ENCODE results near the gene FOXF2.

FOXF2 gene

DNA sequence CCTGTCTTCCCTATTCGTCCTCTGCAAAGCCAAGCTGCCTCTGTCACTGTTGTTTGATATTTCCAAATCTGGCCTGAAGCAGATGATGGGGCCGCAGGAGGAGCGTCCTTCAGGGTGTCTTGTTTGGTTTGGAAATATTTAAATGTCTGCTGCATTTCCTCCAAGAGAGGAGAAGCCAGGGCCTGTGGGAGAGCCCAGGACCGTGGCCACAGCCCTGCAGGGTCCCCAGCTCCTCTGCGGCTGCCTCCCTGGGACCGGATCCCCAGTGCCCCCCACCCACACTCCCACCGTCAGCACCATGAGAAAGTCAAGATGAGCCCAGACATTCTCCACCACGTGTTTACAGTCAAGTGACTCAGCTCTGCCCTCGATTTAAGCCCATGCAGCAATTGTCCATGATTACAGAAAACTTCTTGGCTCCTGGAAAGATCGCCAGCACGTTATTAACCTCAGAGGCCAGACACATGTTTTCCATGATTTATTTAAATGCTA lies 18.2 kb downstream of the FOXF2 start:
- DNase-seq (ENCODE audit: low spot score), result no peak

DNA sequence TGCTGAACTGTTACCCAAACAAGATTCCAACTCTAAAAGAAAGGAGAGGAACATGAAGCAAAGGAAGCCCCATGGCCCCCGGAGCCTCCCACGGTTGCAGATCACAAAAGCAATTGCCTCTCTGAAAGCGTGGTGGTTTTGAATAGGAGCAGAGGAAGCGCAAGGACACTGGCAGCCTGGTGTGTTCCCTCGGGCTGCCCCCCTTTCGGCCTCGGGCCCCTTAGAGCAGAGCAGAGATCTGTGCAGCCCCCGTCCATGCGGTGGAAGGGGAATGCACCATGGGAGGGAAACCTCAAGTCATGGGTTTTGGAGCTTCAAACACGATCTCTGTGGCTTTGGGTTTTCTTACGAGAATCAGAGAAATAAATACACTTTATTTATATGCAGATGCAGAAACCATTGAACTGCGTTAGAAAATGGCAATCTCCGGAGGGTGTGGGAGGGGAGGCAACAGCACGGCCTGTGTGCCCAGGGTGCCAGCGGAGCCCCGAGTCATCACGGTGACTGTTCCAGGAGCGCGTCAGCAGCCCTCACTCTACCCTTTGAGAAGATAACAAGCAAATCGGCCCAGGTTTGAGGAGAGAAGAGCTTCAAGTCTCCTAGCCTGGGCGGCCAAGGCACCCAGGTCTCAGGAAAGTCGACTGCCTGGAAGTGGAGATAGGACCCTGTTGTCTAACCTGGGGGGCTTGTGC lies 20.5 kb downstream of the FOXF2 start:
- no peak for DNase-seq (ENCODE audit: low spot score)

DNA sequence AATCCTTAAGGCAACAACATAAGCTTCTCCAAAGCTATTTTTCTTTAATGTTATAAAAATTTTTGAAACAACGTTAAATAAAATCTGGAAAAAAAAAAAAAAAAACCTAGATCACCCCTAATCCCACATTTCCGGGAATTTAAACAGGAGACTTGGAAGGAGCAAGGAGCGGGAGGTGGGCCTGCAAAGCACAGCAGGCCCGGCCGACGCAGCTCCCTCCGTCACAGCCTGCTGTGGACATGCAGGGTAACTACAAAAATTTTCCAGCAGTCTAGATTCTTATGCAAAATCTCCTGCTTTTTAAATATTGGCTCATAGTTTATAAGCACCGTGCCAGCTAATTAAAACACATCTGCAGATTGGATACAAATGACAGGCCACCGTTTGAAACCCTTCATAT lies 23.5 kb downstream of the FOXF2 start:
- no peak for DNase-seq (ENCODE audit: low spot score)

DNA sequence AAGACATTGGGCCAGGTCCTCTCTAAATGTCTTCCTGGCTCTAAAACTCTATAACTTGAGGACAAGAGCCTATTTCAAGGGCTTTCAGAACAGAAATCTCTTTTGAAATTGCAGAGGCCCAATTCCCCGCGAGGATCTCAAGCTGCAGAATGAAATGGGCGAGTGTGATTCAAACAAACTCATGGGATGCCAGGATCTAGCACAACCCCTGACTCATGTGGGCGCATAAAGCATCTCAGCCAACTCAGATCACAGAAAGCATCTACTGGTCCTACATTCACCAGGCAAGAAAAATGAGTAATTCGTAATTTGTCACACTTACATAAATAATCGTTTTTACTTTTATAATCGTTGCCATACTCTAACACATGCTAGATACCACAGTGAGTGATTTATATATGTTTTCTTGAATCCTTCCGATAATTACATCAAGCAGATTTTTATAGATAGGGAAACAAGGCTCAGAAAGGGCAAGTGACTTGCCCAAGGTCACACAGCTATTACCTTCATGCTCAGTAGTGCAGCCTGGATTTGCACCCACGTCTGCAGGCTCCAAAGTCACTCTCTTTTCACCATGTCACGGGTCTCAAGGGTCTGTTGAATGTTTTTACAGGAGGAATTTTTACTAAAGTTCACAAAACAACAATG lies 26.2 kb downstream of the FOXF2 start:
- no peak for DNase-seq (ENCODE audit: low spot score)

DNA sequence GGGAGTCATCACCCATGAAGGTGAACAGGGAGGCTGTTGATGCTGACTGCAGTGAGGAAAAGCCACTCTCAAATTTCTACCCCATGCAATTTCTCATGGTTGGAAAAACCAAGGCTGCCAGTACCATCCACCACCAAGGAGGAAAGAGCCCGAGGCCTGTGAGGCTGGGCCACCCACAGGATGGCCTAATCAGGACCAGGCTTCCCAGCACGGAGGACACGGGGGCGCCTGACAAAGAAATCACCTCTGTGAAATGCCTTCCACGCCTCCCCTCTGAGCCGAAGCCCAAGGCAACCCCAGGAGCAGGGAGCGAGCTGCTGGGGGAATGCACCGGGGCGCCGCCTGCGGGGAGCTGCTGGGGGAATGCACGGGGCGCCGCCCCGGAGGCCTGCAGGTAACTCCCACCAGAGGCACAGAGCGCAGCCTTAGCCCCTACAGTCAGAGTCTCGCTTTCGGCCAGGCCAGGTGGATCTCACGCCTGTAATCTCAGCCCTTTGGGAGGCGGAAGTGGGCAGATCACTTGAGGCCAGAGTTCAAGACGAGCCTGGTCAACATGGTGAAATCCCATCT lies 26.9 kb downstream of the FOXF2 start:
- no peak for DNase-seq (ENCODE audit: low spot score)

DNA sequence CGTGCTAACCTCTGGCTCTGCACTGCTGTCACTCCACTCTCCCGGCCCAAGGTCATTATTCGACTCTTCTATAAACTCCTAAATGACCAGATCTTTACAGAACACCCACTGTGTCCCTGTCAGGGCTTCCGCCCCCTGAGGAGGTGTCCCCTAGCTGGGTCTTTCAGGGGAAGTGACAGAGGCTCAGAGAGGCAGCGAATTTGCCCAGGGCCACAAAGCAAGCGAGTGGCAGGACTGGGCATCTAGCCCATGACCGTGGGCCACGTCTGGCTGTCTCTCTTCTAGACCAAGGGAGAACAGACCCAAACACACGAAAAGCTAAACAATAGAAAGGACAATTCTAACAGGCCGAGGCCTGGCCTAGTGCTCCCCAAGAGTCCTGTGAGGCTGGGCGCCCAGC lies 27.4 kb downstream of the FOXF2 start:
- no peak for DNase-seq (ENCODE audit: low spot score)

DNA sequence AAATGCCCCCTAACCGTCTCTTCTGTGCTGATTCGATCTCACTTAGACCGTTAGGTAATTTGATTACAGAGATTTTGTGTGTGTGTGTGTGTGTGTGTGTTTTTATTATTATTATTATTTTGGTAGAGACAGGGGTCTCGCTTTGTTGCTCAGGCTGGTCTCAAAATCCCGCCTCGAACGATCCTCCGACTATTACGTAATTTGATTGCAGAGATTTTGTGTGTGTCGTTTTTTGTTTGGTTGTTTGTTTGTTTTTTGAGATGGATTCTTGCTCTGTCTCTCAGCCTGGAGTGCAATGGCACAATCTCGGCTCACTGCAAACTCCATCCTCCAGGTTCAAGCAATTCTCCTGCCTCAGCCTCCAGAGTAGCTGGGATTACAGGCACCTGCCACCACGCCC lies 28.3 kb downstream of the FOXF2 start:
- no peak for DNase-seq (ENCODE audit: low spot score)

DNA sequence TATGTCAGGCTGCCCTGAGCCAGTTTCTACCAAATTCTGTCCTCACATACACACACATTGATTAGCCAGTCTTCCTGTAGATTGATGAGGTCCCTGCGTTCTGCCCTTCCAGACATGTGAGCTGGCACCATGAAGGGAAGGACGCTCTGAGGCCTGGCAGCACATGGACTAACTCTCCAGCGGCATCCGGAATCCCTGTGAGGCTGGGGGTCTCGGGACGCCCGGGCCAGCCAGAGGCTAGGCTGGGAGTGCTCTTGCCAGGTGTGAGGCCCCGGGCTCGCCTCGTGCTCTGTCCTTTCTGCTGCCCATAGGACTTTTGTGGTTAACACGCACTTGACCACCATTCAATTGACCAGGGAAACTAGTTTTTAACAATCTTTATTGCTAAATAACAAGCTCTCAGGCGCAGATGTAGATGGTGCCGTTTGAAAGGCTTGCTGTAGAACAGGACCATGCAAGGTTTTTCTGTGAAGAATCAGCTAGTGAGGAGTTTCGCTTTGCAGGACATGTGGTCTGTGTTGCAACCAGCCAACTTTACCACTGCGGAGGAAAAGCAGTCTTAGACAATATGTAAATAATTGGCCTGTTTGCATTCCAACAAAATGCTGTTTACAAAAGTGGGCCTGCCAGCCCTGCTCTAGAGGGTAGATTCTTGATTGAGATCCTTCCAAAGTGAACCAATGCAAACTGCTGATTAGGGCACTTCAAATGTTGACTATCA lies 29.3 kb downstream of the FOXF2 start:
- DNase-seq (ENCODE audit: low spot score), result no peak

DNA sequence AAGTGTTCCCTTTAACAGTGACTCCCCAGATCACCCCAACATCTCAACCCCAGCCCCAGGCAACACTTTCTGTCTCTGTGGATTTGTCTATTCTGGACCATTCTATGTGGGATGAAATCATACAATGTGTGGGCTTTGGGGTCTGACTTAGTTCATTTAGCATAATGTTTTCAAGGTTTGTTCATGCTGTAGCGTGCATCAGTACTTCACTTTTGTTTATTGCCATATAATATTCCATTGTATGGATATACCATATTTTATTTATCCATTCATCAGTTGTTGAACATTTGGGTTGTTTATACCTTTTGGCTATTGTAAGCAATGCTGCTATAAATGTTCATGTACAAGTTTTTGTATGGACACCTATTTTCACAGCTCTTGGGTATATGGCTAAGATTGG lies 31.0 kb downstream of the FOXF2 start:
- DNase-seq (ENCODE audit: low spot score), result no peak

DNA sequence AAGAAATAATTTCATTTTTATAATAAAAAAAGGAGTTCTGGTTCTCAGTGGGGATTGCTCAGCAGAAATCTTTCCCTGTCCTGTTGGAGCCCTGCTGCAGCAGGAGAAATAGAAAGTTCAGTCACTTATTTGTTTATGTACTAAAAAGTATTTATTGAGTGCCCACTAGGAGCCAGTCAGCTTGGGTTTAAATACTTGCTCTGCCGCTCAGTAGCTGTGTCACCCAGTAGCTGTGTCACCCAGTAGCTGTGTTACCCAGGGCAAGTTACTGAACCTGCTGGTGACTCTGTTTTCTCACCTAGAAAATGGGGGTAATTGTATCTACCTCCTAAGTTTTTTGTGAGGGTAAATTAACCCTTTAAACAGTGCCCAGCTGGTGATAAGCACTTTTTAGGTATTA lies 32.9 kb downstream of the FOXF2 start:
- no peak for DNase-seq (ENCODE audit: low spot score)

DNA sequence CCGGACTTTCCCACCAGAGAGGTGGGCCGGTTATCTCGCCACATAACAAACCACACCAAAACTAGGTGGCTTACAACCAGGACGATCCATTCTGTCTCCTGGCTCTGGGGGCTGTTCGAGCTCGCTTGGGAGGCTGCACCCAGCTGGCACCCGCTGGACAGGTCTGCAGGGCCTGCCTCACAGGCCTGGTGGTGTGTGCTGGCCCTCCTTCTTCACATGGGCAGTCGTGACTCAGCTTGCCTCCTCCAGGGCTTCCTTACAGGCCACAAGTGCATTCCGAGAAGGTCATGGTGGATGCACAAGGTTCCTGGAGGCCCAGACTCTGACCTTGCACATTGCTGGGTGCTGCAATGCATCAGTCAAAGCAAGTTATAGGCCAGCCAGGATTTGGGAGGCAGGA lies 34.2 kb downstream of the FOXF2 start:
- DNase-seq (ENCODE audit: low spot score), result no peak

DNA sequence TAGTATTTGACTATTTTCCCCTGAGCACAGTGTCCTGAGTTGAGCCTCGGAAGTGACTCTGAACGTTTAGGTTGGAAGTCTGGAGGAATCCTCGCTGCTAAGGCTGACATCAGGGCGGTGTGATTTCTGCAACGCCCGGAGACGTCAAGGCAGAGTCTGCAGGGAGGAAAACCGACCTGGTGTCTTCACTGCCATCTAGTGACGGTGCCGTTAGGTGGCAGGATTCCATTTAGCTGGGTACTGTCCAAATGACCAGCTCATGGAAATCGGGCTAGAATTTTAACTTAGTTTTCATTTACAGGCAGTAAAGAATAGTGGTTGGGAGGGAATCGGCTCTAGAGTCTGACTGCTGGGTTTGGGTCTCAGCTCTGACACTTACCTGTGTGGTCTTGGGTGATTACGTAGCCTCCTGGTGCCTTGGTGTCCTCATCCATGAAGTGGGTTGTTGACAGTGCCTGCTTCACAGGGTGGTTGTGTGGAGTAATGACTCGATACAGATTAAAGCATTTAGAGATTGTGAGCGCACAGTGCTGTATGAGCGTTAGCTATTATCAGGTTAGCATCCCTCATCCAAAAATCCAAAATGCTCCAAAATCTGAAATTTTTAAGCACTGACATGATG lies 35.0 kb downstream of the FOXF2 start:
- peak; percentile 53 for DNase-seq (ENCODE audit: low spot score)

DNA sequence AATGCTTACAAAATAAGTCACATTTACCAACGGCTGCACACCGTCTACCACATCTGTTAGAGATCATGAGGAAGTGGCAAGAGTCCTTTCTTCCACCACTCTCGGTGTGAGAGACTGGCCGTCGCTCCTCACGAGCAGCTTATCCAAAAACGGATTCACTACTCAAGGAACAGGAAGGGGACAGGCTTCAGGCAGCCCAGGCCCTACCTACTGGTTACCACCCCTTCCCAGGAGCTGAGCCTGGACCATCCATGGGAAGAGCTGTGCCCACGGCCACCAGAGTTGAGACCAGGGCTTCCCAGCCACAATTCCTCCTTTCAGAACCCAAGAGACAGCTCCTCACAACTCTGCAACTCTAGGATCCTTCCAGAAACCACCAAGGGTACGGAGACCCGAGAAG lies 37.0 kb downstream of the FOXF2 start:
- DNase-seq (ENCODE audit: low spot score), result no peak

DNA sequence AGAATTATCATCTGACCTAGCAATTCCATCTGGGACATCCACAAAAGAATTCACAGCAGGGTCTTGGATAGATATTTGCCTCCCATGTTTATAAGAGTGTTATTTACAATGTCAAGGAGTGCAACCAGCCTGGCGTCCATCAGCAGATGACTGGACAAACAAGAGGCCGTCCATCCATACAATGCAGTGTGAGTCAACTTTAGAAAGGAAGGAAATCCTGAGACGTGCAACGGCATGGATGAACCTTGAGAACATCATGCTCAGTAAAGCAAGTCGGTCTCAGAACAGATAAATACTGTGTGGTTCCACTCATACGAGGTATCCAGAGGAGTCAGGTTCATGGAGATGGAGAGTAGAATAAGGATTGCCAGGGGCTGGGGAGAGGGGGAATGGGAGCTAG lies 46.4 kb downstream of the FOXF2 start:
- DNase-seq (ENCODE audit: low spot score), result no peak

DNA sequence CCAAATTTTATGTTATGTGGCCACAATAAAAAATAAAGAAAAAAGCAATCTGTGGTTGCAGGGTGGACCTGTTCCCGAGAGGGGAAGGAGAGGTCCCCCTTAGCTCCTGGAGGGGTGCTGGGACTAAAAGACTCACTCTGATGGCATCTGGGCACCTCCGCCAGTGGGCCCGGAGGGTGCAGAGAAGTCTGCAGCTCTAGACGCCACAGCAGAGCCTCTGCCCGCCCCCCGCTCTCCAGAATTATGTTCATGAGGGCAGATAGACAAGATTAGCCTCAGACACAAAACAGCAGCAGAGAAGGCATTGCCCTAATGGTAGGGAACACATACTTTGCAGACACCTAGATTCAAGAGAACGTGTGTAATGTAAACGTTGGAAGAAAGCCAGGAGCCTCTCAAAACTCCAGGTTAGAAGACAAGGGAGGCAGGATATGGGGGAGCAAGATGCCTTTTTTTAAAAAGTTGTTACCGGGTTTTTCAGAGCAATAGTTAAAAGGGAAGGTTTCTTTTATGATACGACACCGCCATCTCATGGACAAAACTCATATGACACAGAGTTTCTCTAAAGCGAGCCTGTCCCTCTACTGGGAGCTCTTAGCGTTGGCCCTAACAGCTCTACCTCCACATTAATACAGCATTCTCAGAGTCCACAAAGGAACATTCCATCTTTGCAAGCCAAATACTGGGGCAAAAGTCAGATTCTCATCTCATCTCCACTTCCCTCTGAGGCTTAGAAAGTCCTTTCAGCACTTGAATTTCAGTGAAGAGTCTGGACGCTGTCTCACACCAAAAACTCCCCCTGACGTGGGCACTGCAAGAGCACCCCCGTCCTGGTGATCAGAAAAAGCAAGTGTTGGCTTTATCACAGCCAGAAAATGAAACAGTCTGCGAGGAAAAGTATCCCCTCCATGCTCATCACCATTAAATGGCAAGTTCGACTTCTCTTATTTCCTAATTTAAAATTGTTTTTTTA lies 47.2 kb downstream of the FOXF2 start:
- peak; percentile 62 for DNase-seq (ENCODE audit: low spot score)

DNA sequence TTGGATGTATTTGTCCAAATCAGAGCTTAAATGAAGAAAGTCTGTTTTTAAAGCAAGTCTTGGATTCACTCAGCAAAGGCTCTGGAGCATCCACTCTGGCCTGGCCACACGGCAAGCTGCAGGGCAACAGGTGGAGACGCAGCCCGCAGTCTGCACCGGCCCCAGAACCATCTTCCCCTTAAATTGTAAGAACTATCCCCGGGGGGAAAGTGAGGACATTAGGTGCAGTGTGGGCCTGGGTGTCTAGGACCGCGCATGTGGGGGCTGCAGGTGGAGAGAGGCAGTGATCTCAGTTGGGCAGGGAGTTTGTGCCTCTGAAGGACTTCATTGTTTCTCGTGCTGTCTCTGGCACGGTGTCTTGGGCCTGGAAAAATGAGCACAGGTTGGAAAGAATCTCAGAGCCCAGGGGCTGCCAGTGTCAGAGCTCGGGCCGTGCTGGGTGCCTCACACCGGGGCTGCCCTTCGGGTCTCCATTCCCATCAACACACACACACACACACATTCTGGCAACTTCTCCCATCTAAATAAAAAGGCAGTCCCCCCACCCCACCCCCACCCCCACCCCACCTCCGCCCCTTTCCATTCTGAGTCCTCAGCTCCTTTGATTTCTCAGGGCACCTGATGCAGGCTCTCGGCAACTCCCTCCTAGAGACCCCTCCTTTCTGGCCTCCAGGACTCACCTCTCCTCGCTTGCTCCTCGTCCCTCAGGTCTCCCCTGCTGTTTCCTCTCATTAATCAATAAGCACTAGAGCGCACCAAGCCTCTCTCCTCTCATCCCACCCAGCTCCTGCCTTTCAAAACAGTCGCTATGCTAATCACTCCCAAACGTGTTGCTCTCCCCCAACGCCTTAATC lies 48.4 kb downstream of the FOXF2 start:
- no peak for DNase-seq (ENCODE audit: low spot score)

DNA sequence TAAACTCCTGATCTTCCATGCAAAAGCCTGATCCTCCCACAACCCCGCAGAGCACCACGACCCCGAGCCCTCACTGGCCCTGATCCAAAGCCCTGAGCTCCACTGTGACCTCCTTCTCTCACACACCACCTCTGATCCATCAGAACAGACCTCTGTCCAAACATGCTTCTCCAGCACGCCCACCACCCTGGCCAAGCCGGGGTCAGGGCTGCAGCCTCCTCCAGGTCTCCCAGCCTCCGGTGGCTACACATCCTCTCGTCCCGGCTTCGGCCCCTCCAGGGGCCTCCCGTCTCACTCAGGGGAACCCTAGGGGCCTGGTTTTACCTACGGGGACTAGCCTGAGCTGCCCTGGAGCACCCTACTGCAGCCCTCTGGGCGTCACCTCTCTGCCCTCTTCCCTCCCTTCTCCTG lies 49.1 kb downstream of the FOXF2 start:
- no peak for DNase-seq (ENCODE audit: low spot score)

DNA sequence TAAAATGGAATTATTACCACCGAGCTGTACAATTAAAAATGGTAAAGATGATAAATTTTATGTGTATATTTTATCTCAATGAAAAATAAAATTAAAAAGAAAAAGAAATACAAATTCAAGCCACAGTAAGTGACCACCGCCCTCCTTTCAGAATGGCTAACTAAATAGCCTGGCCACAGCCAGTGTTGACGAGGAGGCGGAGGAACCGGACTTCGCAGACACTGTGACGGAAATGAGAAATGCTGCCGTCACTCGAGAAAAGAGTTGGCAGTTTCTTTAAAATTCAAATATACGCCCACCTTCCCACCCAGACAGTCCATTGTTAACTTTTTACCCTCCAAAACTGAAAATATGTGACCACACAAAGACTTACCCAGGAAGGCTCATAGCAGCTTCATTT lies 50.0 kb downstream of the FOXF2 start:
- no peak for DNase-seq (ENCODE audit: low spot score)

DNA sequence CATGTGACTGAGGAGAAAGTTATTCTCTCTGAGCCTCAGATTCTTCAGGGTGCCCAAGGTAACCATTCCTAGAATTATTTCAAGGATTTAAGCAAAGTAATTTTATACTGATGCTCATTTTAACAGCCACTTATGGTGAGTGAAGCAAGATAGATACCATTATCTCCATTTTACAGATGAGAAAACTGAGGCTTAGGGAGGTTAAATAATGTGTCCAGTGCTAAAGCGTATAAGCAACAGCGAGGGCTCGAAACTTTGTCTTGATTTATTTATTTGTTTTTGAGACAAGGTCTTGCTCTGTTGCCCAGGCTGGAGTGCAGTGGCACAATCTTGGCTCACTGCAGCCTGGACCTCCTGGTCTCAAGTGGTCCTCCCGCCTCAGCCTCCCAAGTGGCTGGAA lies 53.6 kb downstream of the FOXF2 start:
- no peak for DNase-seq (ENCODE audit: low spot score)
